H1 (cell line): ENCODE data around the gene SSC5D. TPM values are rescaled to one million over a fixed set of nuclear protein-coding genes. Genes with fewer than 3 reads are reported as not detected.

ENCODE experiments used
- CTCF ChIA-PET: fragments of 300-600 bp; sonication (Branson Sonifier 250); formaldehyde crosslinking; loops from one replicate; lab custom pipeline; 2021; ENCODE audit not compliant: partially characterized antibody; lab: Charles Lee
- POLR2A ChIA-PET: fragments of 300-600 bp; sonication (Branson Sonifier 250); formaldehyde crosslinking; loops from one replicate; lab custom pipeline; 2021; ENCODE audit warnings: inconsistent platforms; ENCODE audit not compliant: partially characterized antibody; lab: Charles Lee
- DNase-seq, 2 experiments: peaks; one replicate each; pipeline versions ENCODE4 v3.0.0 to v3.0.0-alpha.2; 2010 to 2022; ENCODE audit warnings: low spot score in 2 of 2, low read depth in 1 of 2, mixed read lengths in 1 of 2
- FAIRE-seq: peaks from 2 replicates; lab custom pipeline; 2011; peaks lifted over from hg19 to GRCh38; lab: Jason Lieb, UNC
- H2AFZ ChIP-seq: 2 replicates; pipeline ENCODE4 v1.8.1; 2012; ENCODE audit warnings: low read length, inconsistent platforms
- H2AK5ac ChIP-seq: 2 replicates; pipeline ENCODE4 v1.6.1; 2013; ENCODE audit warnings: low read depth, low read length
- H2BK120ac ChIP-seq: replicated peaks from 2 replicates; pipeline ENCODE3; 2013; ENCODE audit warnings: low read depth, low read length, inconsistent platforms
- H2BK12ac ChIP-seq: 2 replicates; pipeline ENCODE4 v1.6.1; 2013; ENCODE audit warnings: low read depth, low read length
- H2BK15ac ChIP-seq: 2 replicates; pipeline ENCODE4 v1.6.1; 2013; ENCODE audit warnings: low read length
- H2BK20ac ChIP-seq: 2 replicates; pipeline ENCODE4 v1.6.1; 2013; ENCODE audit warnings: low read length
- H2BK5ac ChIP-seq: 2 replicates; pipeline ENCODE4 v1.6.1; 2013; ENCODE audit warnings: low read depth, low read length
- H3K14ac ChIP-seq: 2 replicates; pipeline ENCODE4 v1.6.1; 2013; ENCODE audit warnings: inconsistent platforms; ENCODE audit not compliant: insufficient read length
- H3K18ac ChIP-seq: 2 replicates; pipeline ENCODE4 v1.6.1; 2013; ENCODE audit warnings: low read length; ENCODE audit errors: extremely low read depth
- H3K23ac ChIP-seq: 2 replicates; pipeline ENCODE4 v1.6.1; 2013; ENCODE audit warnings: inconsistent platforms; ENCODE audit not compliant: insufficient read length
- H3K23me2 ChIP-seq: 2 replicates; pipeline ENCODE4 v1.6.1; 2013; ENCODE audit warnings: low read depth, low read length
- H3K27ac ChIP-seq: 2 replicates; pipeline ENCODE4 v1.6.1; 2011; ENCODE audit warnings: low read depth, low read length, inconsistent platforms
- H3K27me3 ChIP-seq, 4 experiments: replicated peaks in 1 of 4; 1 replicate in 1 of 4; 2 replicates in 3 of 4; pipeline versions ENCODE4 v1.6.1 to v1.8.1; 2011 to 2013; ENCODE audit warnings: low read length in 3 of 4, mild to moderate bottlenecking in 3 of 4, inconsistent platforms in 2 of 4, mixed read lengths in 2 of 4, moderate library complexity in 1 of 4; ENCODE audit not compliant: control insufficient read depth in 3 of 4, insufficient read depth in 3 of 4; ENCODE audit errors: extremely low read depth in 1 of 4
- H3K36me3 ChIP-seq, 4 experiments: 2 replicates each; pipeline versions ENCODE4 v1.6.1 to v1.8.1; 2011 to 2013; ENCODE audit warnings: mild to moderate bottlenecking in 4 of 4, low read length in 3 of 4, moderate library complexity in 2 of 4, control low read depth in 1 of 4, inconsistent platforms in 1 of 4; ENCODE audit not compliant: insufficient read depth in 4 of 4, control insufficient read depth in 2 of 4
- H3K4ac ChIP-seq: replicated peaks from 2 replicates; pipeline ENCODE3; 2013; ENCODE audit warnings: low read length, low read depth, mixed read lengths, inconsistent platforms; ENCODE audit not compliant: insufficient read length
- H3K4me1 ChIP-seq, 4 experiments: replicated peaks in 1 of 4; 1 replicate in 1 of 4; 2 replicates in 3 of 4; pipeline versions ENCODE4 v1.6.1 to v1.8.1; 2011 to 2013; ENCODE audit warnings: low read length in 3 of 4, inconsistent platforms in 2 of 4, mixed read lengths in 1 of 4; ENCODE audit not compliant: insufficient read depth in 4 of 4, control insufficient read depth in 3 of 4
- H3K4me2 ChIP-seq, 2 experiments: 2 replicates each; pipeline versions ENCODE4 v1.6.1 to v1.8.1; 2011 to 2013; ENCODE audit warnings: low read depth in 2 of 2, low read length in 2 of 2, control low read depth in 1 of 2, inconsistent platforms in 1 of 2, mild to moderate bottlenecking in 1 of 2; ENCODE audit not compliant: insufficient read depth in 1 of 2
- H3K4me3 ChIP-seq, 4 experiments: fragments of 200-600, 300-600 bp in 1 of 4; sonication (generic), shearing (Covaris generic), sonication (Bioruptor Twin) in 1 of 4; 2 replicates each; pipeline versions ENCODE4 v1.5.1 to v1.8.1; 2011 to 2016; ENCODE audit warnings: low read length in 4 of 4, low read depth in 3 of 4, control low read depth in 2 of 4, inconsistent platforms in 2 of 4, mild to moderate bottlenecking in 2 of 4, mixed read lengths in 1 of 4, moderate library complexity in 1 of 4; ENCODE audit not compliant: insufficient read depth in 2 of 4; ENCODE audit errors: extremely low read depth in 1 of 4
- H3K56ac ChIP-seq: replicated peaks from 2 replicates; pipeline ENCODE3; 2013; ENCODE audit warnings: low read depth, mild to moderate bottlenecking, mixed read lengths, low read length, inconsistent platforms; ENCODE audit not compliant: insufficient read length
- H3K79me1 ChIP-seq: 2 replicates; pipeline ENCODE4 v1.6.1; 2013; ENCODE audit warnings: low read depth, low read length, control low read depth
- H3K79me2 ChIP-seq, 2 experiments: 2 replicates each; pipeline versions ENCODE4 v1.6.1 to v1.8.1; 2012 to 2013; ENCODE audit warnings: low read length in 2 of 2, mild to moderate bottlenecking in 2 of 2, inconsistent platforms in 1 of 2; ENCODE audit not compliant: insufficient read depth in 2 of 2, control insufficient read depth in 1 of 2
- H3K9ac ChIP-seq, 4 experiments: replicated peaks in 1 of 4; 1 replicate in 1 of 4; 2 replicates in 3 of 4; pipeline versions ENCODE4 v1.6.1 to v1.8.1; 2011 to 2013; ENCODE audit warnings: low read depth in 3 of 4, low read length in 3 of 4, control low read depth in 2 of 4, mild to moderate bottlenecking in 2 of 4, moderate library complexity in 2 of 4, inconsistent platforms in 1 of 4; ENCODE audit errors: extremely low read depth in 1 of 4
- H3K9me3 ChIP-seq, 2 experiments: 2 replicates each; pipeline versions ENCODE4 v1.6.1 to v1.8.1; 2012 to 2013; ENCODE audit warnings: mild to moderate bottlenecking in 2 of 2, moderate library complexity in 2 of 2, control low read depth in 1 of 2, inconsistent platforms in 1 of 2, low read depth in 1 of 2, low read length in 1 of 2, mixed read lengths in 1 of 2; ENCODE audit not compliant: insufficient read depth in 2 of 2
- H4K20me1 ChIP-seq, 2 experiments: replicated peaks in 1 of 2; 2 replicates each; pipeline versions ENCODE3 to v1.8.1; 2011 to 2013; ENCODE audit warnings: inconsistent platforms in 2 of 2, low read length in 2 of 2, mild to moderate bottlenecking in 1 of 2; ENCODE audit not compliant: insufficient read depth in 2 of 2, control insufficient read depth in 1 of 2
- H4K5ac ChIP-seq: 2 replicates; pipeline ENCODE4 v1.6.1; 2013; ENCODE audit warnings: low read length, low read depth, mixed read lengths, inconsistent platforms; ENCODE audit not compliant: insufficient read length
- H4K8ac ChIP-seq: 2 replicates; pipeline ENCODE4 v1.8.0; 2013; ENCODE audit warnings: mild to moderate bottlenecking, moderate library complexity, low read length, inconsistent platforms; ENCODE audit not compliant: insufficient read depth; ENCODE audit errors: extremely low read depth
- H4K91ac ChIP-seq: replicated peaks from 2 replicates; pipeline ENCODE3; 2013; ENCODE audit warnings: low read length, mixed read lengths, inconsistent platforms; ENCODE audit not compliant: insufficient read length
- CBX5 ChIP-seq: fragments of 300-800, 300-1000 bp; sonication (generic); IDR thresholded peaks from 2 replicates; pipeline ENCODE4 v1.7.1; 2016; ENCODE audit warnings: antibody characterized with exemption, low read length, low read depth
- CTBP2 ChIP-seq: IDR thresholded peaks from 2 replicates; pipeline ENCODE4 v1.7.0; 2011; ENCODE audit warnings: borderline replicate concordance, mild to moderate bottlenecking, moderate library complexity, mixed read lengths, low read length; ENCODE audit not compliant: insufficient read depth, insufficient read length
- E2F6 ChIP-seq: IDR thresholded peaks from 2 replicates; pipeline ENCODE4 v1.6.1; 2012; ENCODE audit warnings: inconsistent platforms
- EGR1 ChIP-seq: IDR thresholded peaks from 2 replicates; pipeline ENCODE4 v1.6.1; 2011; ENCODE audit warnings: low read depth, low read length, borderline replicate concordance
- EZH2 ChIP-seq: fragments of 200-600 bp; sonication (generic); IDR thresholded peaks from 2 replicates; pipeline ENCODE4 v1.7.1; 2012; ENCODE audit warnings: low read depth, mild to moderate bottlenecking, moderate library complexity, low read length, inconsistent platforms; ENCODE audit not compliant: severe bottlenecking
- PHF8 ChIP-seq: fragments of 200-600 bp; sonication (generic); conservative IDR thresholded peaks from 2 replicates; pipeline ENCODE4 v1.7.1; 2012; ENCODE audit warnings: low read depth, mild to moderate bottlenecking, inconsistent platforms, low read length, moderate library complexity
- POU5F1 ChIP-seq: IDR thresholded peaks from 2 replicates; pipeline ENCODE4 v1.6.1; 2011; ENCODE audit warnings: low read depth, mild to moderate bottlenecking, low read length, moderate library complexity
- RNF2 ChIP-seq: fragments of 200-900, 300-1000 bp; sonication (generic); IDR thresholded peaks from 2 replicates; pipeline ENCODE4 v1.7.1; 2016; ENCODE audit warnings: borderline replicate concordance, low read depth, mild to moderate bottlenecking, antibody characterized with exemption, low read length; ENCODE audit not compliant: poor library complexity, severe bottlenecking; ENCODE audit errors: missing control alignments
- SP2 ChIP-seq: IDR thresholded peaks from 2 replicates; pipeline ENCODE4 v1.6.1; 2012; ENCODE audit warnings: mild to moderate bottlenecking, low read length, inconsistent platforms
- TCF12 ChIP-seq: IDR thresholded peaks from 2 replicates; pipeline ENCODE4 v1.6.1; 2011; ENCODE audit warnings: low read depth, mild to moderate bottlenecking, low read length
- WGBS, 2 experiments: shearing (Covaris generic) in 1 of 2; methylation state at CpG; one replicate each; pipeline versions ENCODE4 v1.1.6 to v1.1.7; 2013 to 2015; ENCODE audit warnings: low lambda C conversion rate in 2 of 2, mixed read lengths in 2 of 2, inconsistent platforms in 1 of 2, low coverage in 1 of 2, missing lambda C conversion rate in 1 of 2; ENCODE audit not compliant: insufficient replicate concordance in 2 of 2, insufficient coverage in 1 of 2, insufficient read length in 1 of 2; ENCODE audit errors: extremely low coverage in 1 of 2, missing lambda C conversion rate in 1 of 2; 5-methylcytosine and 5-hydroxymethylcytosine counted together
- polyA plus RNA-seq, 7 experiments: library from polyadenylated mRNA; depleted of rRNA in 3 of 7; stranded (reverse) in 5 of 7; unstranded in 2 of 7; fragments of >200 nt in 5 of 7; fragments of 200-250 nt in 2 of 7; gene quantifications; 1 replicate in 5 of 7; 2 replicates in 1 of 7; 4 replicates in 1 of 7; pipeline versions ENCODE4 v1.2.1 to v1.2.3, GENCODE V29; 2011 to 2013; ENCODE audit warnings: missing spikeins in 2 of 7, mixed read lengths in 2 of 7
- total RNA-seq: library from RNA; stranded (reverse); fragmentation: NEBNext Ultra II Directional; extraction: Animal tissue kit (Norgen Biotek cat#: 25700); gene quantifications from 2 replicates; pipeline ENCODE4 v1.2.1, GENCODE V29; 2021

The SSC5D gene
- total and polyA plus RNA-seq, 2 of the 8 experiments (the other 6 are each of a cell fraction or from before 2014, with no cell fraction given) = 0.39 to 1.7 TPM

GRCh38 chr19:55491546-55492360, 3.5 kb downstream of the SSC5D start:
- FAIRE-seq = no peak
- CTCF ChIA-PET = interaction anchor here (1.0 to 3.0 kb wide), 6 partner anchors 12 to 141 kb away, joined by 3 to 17 read pairs (median 4); no protein-coding TSS in a partner anchor
- Histone ChIP-seq H3K27me3 (no peaks in the 10 kb centered on the region; a peak in 2 of 7 replicates), H3K56ac (no peak overlapping the region), H4K91ac (no peak overlapping the region), H4K8ac (no peak overlapping the region; the same call in 1 of the 2 replicates), H2BK15ac (0 out of 2 replicates have a peak overlapping the region, but pooled peaks have one; percentile 18), H3K79me2 (no peaks in the 10 kb centered on the region), H3K9me3 (no peaks in the 10 kb centered on the region), H3K23ac (no peak overlapping the region), H3K14ac (no peak overlapping the region), H4K5ac (no peak overlapping the region), H3K27ac (no peak overlapping the region), H2BK120ac (no peak overlapping the region), H3K4me3 (no peak overlapping the region), H3K9ac (no peak overlapping the region), H2BK12ac (0 out of 2 replicates have a peak overlapping the region, but pooled peaks have one; percentile 75), H2BK20ac (no peak overlapping the region), H2AK5ac (no peak overlapping the region), H4K20me1 (peaks cover 0 to 1% of the 10 kb centered on the region in 2 experiments), H3K23me2 (peaks cover 3% of the 10 kb centered on the region), H3K4me1 (peaks cover 0 to 35% (median 24%) of the 10 kb centered on the region in 4 experiments; a peak in 6 of 7 replicates), H3K79me1 (no peaks in the 10 kb centered on the region), H3K4ac (no peak overlapping the region), H2BK5ac (no peak overlapping the region), H3K36me3 (no peaks in the 10 kb centered on the region), H2AFZ (no peak overlapping the region), H3K4me2 (no peak overlapping the region), H3K18ac (no peak overlapping the region)
- no peak for DNase-seq
- WGBS, 2 experiments = 83% methylated on average over 18 of the region's 24 CpGs; no CpG with 5 or more reads in 1 of the 2 experiments
- POLR2A ChIA-PET = interaction anchor here (3.9 to 7.5 kb wide), 2 partner anchors 8 to 16 kb away, joined by 27 to 57 read pairs; partner anchors contain the start of genes NAT14 and ZNF628
- TF ChIP-seq EZH2 (no peak), POU5F1 (no peak), TCF12 (no peak), EGR1 (no peak), RNF2 (no peak), CTBP2 (no peak), PHF8 (no peak), E2F6 (no peak), CBX5 (no peak), SP2 (no peak)
